SU-DHL-6 (cell line): ENCODE data around the gene ZNF583.

Experiments used
- H2AFZ ChIP-seq: fragments of 200-600 bp; sonication (generic); 2 replicates; pipeline ENCODE4 v1.6.1; 2014; ENCODE audit warnings: low read depth, mild to moderate bottlenecking, moderate library complexity, mixed read lengths, antibody characterized with exemption, low read length; ENCODE audit not compliant: severe bottlenecking
- H3F3A ChIP-seq: fragments of 200-600 bp; shearing (Covaris generic); 2 replicates; pipeline ENCODE4 v1.6.0; 2016; ENCODE audit warnings: antibody characterized with exemption, mild to moderate bottlenecking; ENCODE audit not compliant: insufficient read depth
- H3K27ac ChIP-seq: fragments of 200-600 bp; sonication (generic); 2 replicates; pipeline ENCODE4 v1.5.1; 2016; ENCODE audit warnings: low read depth, mild to moderate bottlenecking, low read length, moderate library complexity, mixed read lengths
- H3K27me3 ChIP-seq: fragments of 200-600 bp; sonication (generic), shearing (Covaris generic); 2 replicates; pipeline ENCODE4 v1.6.0; 2014; ENCODE audit warnings: mild to moderate bottlenecking, low read length
- H3K36me3 ChIP-seq: fragments of 200-600 bp; sonication (generic); 2 replicates; pipeline ENCODE4 v1.6.1; 2014; ENCODE audit warnings: mild to moderate bottlenecking, low read length, mixed read lengths
- H3K4me2 ChIP-seq: fragments of 300-600, 200-600 bp; shearing (Covaris generic), sonication (generic); 2 replicates; pipeline ENCODE4 v1.6.0; 2014; ENCODE audit warnings: low read length, low read depth, mild to moderate bottlenecking; ENCODE audit not compliant: poor library complexity, severe bottlenecking
- H3K4me3 ChIP-seq: fragments of 200-600 bp; sonication (generic); 2 replicates; pipeline ENCODE4 v1.5.1; 2014; ENCODE audit warnings: antibody characterized with exemption, low read length, mild to moderate bottlenecking, mixed read lengths; ENCODE audit not compliant: insufficient read depth, poor library complexity, severe bottlenecking
- H3K79me2 ChIP-seq: fragments of 200-600 bp; sonication (generic); 2 replicates; pipeline ENCODE4 v1.6.1; 2014; ENCODE audit warnings: mild to moderate bottlenecking, low read length, moderate library complexity; ENCODE audit not compliant: insufficient read depth
- H3K9ac ChIP-seq: fragments of 200-600 bp; sonication (generic); 2 replicates; pipeline ENCODE4 v1.7.0; 2014; ENCODE audit warnings: mild to moderate bottlenecking, low read length
- H3K9me2 ChIP-seq: fragments of 200-600 bp; sonication (generic); replicated peaks from 2 replicates; pipeline ENCODE4 v1.6.1; 2014; ENCODE audit warnings: low read length; ENCODE audit not compliant: insufficient read depth
- H3K9me3 ChIP-seq: fragments of 200-600 bp; sonication (generic); 2 replicates; pipeline ENCODE4 v1.6.1; 2014; ENCODE audit warnings: low read length, mixed read lengths; ENCODE audit not compliant: insufficient read depth
- H4K20me1 ChIP-seq: fragments of 200-600 bp; sonication (generic); 2 replicates; pipeline ENCODE4 v1.6.1; 2014; ENCODE audit warnings: low read depth, mild to moderate bottlenecking, antibody characterized with exemption, low read length, moderate library complexity, mixed read lengths
- CTCF ChIP-seq: fragments of 200-600 bp; sonication (generic); IDR thresholded peaks from one replicate; pipeline ENCODE4 v1.5.1; 2017; ENCODE audit warnings: antibody characterized with exemption, mild to moderate bottlenecking, low read length, moderate library complexity; ENCODE audit not compliant: insufficient read depth, poor library complexity, severe bottlenecking
- EZH2phosphoT487 ChIP-seq: fragments of 200-600 bp; sonication (generic), shearing (Covaris generic); conservative IDR thresholded peaks from 2 replicates; pipeline ENCODE4 v1.6.1; 2018; ENCODE audit warnings: mild to moderate bottlenecking, antibody characterized with exemption, low read length, moderate library complexity, mixed read lengths

The ZNF583 gene

GRCh38 chr19:56403261-56403660, 871 bp upstream of the ZNF583 start:
- Histone ChIP-seq H3K9me2 (no peaks in the 10 kb centered on the region), H3F3A (no peaks in the 10 kb centered on the region), H3K9ac (peak overlapping the region; percentile 80), H3K4me2 (peak overlapping the region; percentile 99), H2AFZ (peak overlapping the region; percentile 100), H3K27me3 (no peaks in the 10 kb centered on the region), H4K20me1 (no peaks in the 10 kb centered on the region), H3K79me2 (no peaks in the 10 kb centered on the region), H3K9me3 (peaks cover 22% of the 10 kb centered on the region; the same call in 1 of the 2 replicates), H3K27ac (peak overlapping the region; percentile 61; the same call in 1 of the 2 replicates), H3K4me3 (peak overlapping the region; percentile 71), H3K36me3 (peaks cover 15% of the 10 kb centered on the region)
- TF ChIP-seq CTCF = no peak
- TF ChIP-seq EZH2phosphoT487 = no peak

GRCh38 chr19:56404705-56405056, 549 bp downstream of the ZNF583 start:
- peaks cover 19% of the 10 kb centered on the region; the same call in 1 of the 2 replicates for H3K9me3 ChIP-seq
- H3K4me2 ChIP-seq = peak overlapping the region; percentile 99
- H3F3A ChIP-seq = no peaks in the 10 kb centered on the region
- H4K20me1 ChIP-seq = no peaks in the 10 kb centered on the region
- H3K36me3 ChIP-seq = peaks cover 29% of the 10 kb centered on the region
- H3K27me3 ChIP-seq = no peaks in the 10 kb centered on the region
- no peaks in the 10 kb centered on the region for H3K9me2 ChIP-seq
- peak overlapping the region; percentile 80 for H3K9ac ChIP-seq
- H3K4me3 ChIP-seq = peak overlapping the region; percentile 71
- no peaks in the 10 kb centered on the region for H3K79me2 ChIP-seq
- no peak overlapping the region for H3K27ac ChIP-seq
- TF ChIP-seq CTCF (no peak), EZH2phosphoT487 (no peak)
- peak overlapping the region; percentile 100 for H2AFZ ChIP-seq

GRCh38 chr19:56405062-56405461, 930 bp downstream of the ZNF583 start:
- peak overlapping the region; percentile 80; the same call in 1 of the 2 replicates for H3K9ac ChIP-seq
- H3F3A ChIP-seq = no peaks in the 10 kb centered on the region
- H2AFZ ChIP-seq = no peak overlapping the region
- H3K9me3 ChIP-seq = peaks cover 15% of the 10 kb centered on the region; the same call in 1 of the 2 replicates
- no peak overlapping the region for H3K27ac ChIP-seq
- H3K9me2 ChIP-seq = no peaks in the 10 kb centered on the region
- no peak for TF ChIP-seq CTCF
- TF ChIP-seq EZH2phosphoT487 = no peak
- H3K4me3 ChIP-seq = peak overlapping the region; percentile 71
- peak overlapping the region; percentile 99 for H3K4me2 ChIP-seq
- no peaks in the 10 kb centered on the region for H3K27me3 ChIP-seq
- no peaks in the 10 kb centered on the region for H3K79me2 ChIP-seq
- no peaks in the 10 kb centered on the region for H4K20me1 ChIP-seq
- peaks cover 33% of the 10 kb centered on the region for H3K36me3 ChIP-seq
